Stimulated activated CD4-positive, alpha-beta T cell treated with anti-CD3 and anti-CD28 coated beads, TNF-alpha, amount 100 ng/mL, for 1 hour (primary cell): Measurements from ENCODE around the gene S100A1.
"Not testable (repeated sequence)": the region's sequence is repeated elsewhere in the genome, so short reads cannot be mapped to it uniquely, and the experiment has no call there.

ENCODE experiments used
- DNase-seq, 3 donors: peaks; one replicate each; pipeline ENCODE4 v3.0.0-alpha.2; 2020; ENCODE audit warnings: low read depth in 3 of 3, low spot score in 1 of 3

Gene S100A1

DNA sequence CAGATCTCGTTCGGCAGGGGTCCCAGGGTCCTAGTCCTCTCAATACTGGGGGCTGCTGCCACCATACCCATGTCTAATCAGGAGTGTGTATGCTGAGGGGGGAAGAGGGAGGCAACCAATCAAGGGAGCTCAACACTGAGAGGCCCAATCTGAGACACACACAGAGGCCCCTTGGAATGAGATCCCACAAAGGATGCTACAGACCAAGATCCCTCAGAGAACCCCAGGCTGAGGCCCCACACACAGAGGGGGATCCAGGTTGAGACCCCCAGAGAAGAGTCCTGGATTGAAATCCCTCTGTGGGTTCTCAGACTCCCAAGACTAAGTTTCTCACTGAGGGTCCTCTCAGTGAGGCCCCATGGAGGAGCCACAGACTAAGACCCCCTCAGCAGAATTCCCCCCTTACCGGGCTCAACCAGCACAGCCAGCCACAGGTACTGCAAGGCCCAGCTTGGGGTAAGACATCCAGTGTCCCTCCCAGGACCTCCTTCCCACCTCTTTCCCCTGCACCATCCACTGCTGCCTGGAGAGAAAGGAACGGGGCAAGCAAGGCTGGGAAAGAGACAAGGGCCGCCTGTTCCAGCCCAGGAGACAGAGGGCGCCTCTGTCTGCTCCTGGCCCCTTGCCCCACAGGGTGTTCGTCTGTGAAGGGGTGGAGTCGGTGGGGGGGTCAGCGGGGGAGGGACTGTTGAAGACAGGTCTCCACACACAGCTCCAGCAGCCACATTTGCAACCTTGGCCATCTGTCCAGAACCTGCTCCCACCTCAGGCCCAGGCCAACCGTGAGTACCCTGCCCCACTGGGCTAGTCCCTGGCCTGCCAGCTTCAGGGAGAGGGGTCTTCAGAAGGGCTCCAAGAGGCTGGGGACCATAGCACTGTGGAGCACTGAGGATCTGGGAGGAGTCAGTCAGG, at the start of gene S100A1:
Gene S100A1 (plus strand): TSS at position 720 of the 912 bp plus-strand sequence. CDS start 2,088 bp downstream, outside the sequence.
- DNase-seq, result no peak

DNA sequence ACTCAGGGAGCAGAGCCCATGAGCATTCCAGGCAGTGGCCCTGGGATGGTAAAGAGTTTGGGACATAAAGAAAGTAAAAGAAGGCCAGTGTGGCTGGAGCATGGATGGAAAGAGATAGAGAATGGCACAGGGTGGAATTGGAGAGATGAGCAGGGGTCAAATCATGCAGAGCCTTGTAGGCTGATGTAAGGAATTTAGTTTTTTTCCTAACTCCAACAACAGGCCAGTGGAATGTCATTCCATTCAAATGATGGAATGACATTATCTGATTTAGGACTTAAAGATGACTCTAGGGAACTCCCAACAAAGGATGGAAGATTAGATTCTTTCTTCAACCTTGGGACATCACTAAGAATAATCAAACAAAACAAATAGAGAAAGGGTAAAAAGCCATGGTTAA, 49.7 kb upstream of the S100A1 start:
- no peak for DNase-seq

DNA sequence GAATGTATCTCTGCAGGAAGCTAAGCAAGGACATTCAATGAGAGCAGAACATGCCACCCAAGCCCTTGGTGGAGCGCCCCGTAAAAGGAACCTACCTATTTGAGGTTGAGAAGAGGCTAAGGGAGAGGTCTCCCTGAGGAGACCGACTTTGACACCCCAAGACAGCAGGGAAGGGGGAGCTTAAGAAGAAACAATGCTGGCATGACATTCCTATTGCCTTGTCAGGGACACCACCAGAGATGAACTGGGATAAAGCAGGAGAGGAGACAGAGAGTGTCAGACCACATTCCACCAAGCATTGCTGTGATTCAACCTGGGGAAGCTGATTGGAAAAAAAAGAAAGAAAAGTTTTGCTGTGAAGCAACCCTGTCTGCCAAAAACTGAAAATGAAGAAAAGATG, 49.3 kb upstream of the S100A1 start:
- no peak for DNase-seq

DNA sequence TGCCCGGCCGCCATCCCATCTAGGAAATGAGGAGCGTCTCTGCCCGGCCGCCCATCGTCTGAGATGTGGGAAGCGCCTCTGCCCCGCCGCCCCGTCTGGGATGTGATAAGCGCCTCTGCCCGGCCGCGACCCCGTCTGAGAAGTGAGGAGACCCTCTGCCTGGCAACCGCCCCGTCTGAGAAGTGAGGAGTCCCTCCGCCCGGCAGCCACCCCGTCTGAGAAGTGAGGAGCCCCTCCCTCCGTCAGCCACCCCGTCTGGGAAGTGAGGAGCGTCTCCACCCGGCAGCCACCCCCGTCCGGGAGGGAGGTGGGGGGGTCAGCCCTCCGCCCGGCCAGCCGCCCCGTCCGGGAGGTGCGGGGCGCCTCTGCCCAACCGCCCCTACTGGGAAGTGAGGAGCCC, 45.4 kb upstream of the S100A1 start:
- DNase-seq, result not testable (repeated sequence)

DNA sequence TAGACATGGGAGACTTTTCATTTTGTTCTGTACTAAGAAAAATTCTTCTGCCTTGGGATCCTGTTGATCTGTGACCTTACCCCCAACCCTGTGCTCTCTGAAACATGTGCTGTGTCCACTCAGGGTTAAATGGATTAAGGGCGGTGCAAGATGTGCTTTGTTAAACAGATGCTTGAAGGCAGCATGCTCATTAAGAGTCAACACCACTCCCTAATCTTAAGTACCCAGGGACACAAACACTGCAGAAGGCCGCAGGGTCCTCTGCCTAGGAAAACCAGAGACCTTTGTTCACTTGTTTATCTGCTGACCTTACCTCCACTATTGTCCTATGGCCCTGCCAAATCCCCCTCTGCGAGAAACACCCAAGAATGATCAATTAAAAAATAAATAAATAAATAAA, 44.7 kb upstream of the S100A1 start:
- not testable (repeated sequence) for DNase-seq

DNA sequence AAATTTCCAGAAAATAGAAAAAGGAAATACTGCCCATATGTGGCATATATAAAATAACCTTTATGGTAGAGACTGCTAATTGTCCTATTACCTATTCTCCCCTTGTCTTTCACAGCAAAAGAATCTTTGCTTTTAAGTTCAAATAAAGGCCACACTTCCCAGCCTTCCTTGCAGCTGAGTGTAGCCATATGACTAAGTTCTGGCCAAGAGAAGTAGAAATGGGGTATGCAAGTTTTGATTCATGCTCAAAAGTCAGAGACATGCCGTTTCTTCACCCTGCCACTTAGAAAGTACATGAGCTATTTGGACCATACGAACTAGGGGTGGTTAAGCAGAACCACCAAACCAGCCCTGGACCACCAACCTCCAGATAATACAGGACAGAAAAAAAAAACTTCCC, 44.3 kb upstream of the S100A1 start:
- DNase-seq, result no peak

DNA sequence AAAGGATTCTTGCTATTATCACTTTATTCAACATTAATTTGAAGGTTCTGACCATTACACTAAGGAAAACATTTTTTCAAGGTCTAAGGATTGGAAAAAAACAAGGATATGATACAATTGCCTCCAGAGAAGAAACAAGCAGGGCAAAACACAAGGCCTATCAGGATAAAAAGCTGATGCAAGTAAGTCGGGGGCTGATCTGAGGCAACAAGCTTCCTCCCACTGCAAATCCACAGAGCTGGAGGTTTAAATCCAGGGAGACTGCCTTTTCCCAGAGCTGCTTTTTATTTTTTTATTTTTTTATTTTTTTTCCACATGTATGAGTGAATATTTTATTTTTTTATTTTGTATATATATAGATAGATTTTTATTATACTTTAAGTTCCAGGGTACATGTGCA, 43.2 kb upstream of the S100A1 start:
- DNase-seq, result no peak

DNA sequence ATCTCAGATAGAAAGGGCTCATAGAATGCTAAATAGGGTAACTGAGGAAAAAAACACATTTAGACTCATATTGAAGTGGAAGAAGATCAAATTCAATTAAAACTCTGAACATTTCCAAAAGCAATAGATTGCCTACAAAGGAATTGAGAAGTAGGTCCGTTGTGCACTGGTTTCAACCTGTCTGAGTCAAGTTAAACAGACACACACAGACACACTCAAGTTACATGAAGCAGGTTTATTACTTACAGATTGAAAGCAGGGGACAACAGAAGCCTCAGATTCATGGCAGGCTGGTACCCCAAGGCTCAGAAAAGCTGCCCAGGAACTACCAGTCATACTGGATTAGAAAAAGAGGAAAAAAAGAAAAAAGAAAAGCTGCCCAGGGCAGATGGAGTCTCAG, 41.9 kb upstream of the S100A1 start:
- DNase-seq, result no peak

DNA sequence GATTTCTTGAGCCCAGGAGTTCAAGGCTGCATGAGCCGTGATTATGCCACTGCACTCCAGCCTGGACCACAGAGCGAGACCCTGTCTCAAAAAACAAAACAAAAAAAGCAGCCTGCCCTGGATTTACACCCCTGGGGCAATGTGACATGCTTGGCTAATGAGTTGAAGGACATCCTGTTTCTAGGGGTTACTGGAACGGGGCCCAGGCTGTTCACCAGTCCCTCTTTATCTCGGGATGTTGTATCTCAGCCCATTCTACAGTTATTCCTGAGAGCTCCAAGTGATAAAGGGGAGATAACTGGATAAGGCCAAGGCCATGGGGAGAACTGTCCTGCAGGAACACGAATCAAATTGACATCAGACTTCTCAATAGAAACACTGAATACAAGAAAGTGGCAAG, 40.9 kb upstream of the S100A1 start:
- no peak for DNase-seq

DNA sequence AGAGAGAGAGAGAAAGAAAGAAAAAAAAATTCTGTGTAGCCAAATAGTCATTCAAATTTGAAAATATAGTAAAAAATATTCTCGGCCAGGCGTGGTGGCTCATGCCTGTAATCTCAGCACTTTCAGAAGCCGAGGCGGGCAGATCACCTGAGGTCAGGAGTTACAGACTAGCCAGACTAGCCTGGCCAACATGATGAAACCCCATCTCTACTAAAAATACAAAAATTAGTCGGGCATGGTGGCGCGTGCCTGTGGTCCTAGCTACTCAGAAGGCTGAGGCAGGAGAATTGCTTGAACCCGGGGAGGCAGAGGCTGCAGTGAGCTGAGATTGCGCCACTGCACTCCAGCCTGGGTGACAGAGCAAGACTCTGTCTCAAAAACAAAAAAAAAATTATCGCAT, 40.2 kb upstream of the S100A1 start:
- not testable (repeated sequence) for DNase-seq

DNA sequence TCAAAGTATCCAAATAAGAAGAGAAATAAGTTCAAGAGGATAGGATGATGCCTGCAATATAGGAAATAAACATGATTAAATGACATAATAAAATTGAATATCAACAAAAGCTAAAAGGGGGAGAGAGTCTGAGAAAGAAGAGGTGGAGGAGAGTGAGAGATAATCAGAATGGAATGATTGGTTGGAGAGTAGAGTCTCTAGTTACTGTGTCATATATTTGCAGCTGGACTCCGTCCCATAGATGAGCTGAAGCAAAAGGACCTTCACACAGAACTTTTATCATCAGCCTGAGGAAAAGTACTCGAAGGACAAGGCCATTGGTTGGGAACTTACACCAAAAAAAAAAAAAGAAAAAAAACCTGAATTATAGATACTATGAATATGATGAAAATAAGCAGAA, 39.8 kb upstream of the S100A1 start:
- no peak for DNase-seq

DNA sequence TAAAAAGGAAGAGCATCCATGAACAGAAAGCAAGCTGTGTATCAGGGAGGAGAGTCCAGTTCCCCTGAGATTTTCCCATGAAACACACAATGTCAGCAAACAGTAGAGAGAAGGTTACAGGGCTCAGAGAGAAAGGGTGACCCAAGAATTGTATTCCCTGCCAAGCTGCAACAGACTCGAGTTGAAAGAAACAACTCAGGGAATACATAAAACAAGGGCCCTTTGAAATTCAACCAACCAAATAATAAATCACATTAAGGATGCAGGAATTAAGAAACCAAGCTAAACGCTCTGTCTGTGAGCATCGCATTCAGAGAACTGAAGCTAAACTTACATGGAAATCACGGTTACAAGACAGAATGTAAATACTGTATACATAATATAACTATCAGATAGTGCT, 35.5 kb upstream of the S100A1 start:
- no peak for DNase-seq

DNA sequence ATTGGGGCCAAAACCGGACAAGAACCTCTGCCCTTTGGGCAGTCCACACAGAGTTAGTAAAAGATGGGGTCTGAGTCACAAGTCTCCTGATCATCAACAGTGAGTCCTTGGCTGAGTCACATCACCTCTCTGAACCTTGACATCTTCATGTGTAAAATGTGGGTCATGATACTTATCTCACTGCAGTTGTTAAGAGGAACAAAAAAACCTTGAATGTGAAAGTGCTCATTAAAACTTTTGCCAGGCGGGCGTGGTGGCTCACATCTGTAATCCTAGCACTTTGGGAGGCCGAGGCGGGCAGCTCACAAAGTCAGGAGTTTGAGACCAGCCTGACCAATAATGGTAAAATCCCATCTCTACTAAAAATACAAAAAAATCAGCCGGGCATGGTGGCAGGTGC, 31.0 kb upstream of the S100A1 start:
- DNase-seq, result no peak

DNA sequence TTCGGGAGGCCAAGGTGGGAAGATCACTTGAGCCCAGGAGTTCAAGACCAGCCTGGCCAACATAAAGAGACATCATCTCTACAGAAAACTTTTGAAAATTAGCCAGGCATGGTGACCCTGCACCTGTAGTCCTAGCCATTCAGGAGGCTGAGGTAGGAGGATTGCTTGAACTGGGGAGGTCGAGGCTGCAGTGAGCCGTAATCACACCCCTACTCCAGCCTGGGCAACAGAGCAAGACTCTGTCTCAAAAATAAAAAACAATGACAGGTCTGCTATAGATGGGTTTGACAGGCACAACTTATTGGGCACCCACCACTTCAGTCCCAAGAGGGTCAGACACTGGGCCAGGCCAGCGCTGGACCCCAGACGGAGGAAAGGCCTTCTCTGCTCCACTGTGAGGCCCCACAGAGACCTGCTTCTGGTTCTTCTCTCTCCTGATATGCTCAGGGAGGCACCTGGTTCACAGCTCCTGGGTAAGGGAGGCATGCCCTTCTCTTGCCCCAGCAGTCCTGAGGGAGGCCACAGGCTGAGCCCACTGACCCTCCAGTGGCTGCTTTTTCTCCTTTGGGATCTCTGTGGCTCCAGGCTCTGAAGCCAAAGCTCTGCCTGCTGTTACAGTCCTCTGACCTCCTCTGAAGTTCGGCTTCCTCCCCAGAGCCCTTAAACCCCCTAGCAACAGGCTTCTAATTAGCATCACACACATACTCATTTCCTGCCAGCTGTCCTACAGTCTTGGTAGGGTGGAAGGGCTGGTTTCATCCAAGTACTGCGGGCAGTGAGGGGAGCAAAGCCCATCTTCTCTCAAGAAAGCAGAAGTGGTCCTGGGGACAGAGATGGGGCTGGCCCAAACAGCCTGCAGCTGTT, 29.7 kb upstream of the S100A1 start:
- DNase-seq, result no peak

DNA sequence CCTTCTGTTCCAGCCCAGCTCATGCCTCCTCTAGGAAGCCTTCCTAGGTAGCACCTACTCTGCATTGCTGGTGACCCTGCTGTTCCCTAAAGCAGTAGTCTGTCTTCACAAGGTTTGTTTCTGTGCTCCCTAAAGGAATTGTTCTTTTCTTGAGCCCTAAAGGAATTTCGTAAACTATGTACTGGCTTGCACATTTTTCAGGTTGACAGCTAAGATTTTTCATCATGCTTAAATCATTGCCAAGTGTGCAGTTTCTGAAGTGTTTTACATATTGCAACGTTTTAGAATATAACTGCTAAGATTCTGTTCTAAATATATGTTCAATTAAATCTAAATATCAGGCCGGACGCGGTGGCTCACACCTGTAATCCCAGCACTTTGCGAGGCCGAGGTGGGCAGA, 28.4 kb upstream of the S100A1 start:
- DNase-seq, result no peak

DNA sequence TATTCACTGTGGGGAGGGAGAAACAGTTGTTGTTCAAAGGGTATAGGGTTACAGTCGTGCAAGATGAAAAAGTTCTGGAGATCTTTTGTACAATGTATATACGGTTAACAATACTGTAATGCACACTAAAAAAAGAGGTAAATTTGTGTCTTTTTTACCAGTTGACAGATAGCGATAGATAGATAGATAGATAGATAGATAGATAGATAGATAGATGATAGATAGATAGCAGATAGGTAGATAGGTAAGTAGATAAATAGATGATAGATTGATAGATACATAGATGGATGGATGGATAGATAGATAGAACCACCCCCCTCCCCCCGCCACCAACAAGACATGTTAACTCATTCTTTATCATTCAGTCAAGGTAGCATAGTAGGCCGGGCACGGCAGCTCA, 25.5 kb upstream of the S100A1 start:
- no peak for DNase-seq

DNA sequence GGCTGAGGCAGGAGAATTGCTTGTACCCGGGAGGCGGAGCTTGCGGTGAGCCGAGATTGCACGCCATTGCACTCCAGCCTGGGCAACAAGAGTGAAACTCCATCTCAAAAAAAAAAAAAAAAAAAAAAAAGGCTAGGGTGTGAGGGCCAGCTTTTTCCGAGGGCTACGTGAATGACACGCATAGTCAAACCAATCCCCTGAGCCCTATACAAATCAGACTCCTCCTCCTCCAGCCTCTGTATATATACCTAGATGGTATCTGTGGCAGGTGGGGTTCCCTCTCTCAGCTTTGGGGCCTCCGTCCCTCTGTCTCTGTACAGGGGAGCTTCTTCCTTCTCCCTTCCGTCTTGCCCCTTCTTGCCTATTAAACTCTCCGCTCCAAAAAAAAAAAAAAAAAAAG, 22.0 kb upstream of the S100A1 start:
- no peak for DNase-seq

DNA sequence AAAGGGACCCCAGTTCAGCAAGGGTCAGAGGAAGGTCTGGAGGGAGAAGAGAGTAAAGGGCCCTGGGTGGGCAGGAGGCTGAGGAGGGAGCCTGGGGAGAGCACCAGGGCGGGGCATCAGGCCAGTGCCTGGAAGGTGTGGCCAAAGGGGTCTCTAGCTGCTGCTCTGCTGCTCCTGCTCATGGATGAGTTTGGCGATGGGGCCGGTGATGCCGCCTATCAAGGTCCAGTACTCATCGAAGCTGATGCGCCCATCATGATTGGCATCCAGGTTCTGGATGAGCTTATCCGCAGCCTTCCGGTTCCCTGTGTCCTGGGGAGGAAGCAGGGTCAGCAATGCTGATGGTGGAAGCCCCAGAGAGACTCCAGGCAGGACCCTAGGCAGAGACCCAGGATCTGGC, 20.9 kb upstream of the S100A1 start:
- DNase-seq, result no peak

DNA sequence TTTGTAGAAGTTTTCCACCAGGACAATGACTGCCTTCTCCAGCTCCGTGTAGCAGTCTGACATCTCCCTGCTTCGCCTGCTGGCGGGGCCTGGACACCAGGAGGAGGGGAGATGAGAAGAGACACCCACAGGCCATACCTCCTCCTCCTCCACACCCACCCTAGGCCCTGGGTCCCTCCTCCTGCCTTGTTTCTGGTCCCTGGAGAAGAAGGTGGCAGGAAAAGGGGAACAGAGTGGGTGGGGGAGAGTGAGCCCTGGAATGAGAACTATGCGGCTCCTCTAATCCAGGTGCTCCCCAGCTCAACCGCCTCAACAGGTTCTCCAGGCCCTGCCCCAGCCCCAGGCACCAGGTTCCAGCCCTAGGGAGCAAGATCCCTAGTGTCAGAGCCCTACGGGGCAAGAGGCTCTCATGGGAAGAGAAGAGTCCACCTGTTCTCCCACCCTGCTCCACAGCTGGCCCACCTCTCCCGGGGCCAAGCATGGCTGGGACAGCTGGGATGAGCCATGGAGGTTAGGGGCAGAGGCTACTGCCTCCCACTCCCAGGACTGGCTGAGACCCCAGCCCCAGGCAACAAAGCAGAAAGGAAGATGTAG, 20.0 kb upstream of the S100A1 start:
- DNase-seq, result no peak

DNA sequence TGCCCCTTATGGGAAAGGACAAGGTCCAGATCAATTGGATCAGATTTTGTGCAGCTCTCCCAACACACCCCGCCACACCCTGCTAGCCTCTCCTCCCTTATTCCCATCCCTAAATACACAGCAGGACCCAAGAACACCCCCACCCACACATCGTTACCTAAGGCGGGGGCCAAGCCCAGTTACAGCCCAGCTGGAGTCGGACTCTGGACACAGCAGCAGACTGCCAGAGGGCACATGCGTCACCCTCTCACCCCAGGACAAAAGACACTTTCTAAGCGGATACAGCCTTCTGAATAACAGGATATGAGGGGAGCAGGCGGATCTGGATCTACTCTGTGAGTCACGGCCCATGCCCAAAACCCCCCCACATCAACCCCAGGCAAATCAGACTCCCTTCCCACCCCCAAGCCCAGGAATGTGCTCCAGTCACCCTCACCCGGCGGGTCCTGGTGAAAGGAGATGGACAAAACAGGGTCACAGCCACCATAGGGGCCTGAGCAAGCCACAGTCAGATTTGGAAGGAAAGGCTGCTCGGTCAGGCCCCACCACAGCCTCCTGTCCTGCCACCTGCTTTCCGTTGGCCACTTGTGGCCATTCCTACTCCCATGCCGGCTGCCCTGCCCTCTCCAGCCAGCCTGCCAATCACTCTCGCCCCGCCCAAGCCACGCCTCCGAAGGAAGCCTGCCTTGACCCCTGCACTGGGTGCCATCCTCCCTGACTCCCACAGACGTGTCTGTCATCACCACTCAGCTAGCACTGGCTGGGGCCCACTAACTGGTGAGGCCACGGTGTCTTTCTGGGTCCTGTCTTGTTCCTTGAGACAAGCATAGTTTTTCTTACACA, 19.3 kb upstream of the S100A1 start:
- DNase-seq, result no peak

DNA sequence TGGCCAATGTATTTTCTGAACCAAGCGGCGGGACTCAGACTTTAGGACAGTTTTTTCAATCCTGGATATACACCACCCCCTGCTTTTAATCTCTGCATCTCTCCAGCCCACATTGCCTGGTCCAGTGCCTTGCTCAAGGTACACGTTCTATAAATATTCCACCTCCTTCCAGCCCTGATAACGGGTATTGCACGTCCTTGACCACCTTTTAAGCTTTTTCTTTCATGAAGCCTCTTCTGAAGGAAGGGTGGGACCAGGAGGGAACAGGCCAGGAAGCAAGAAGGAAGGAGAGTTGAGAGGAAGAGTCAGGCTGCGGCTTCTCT, 18.7 kb upstream of the S100A1 start:
- no peak for DNase-seq
